GM23338 (cell line): ENCODE measurements around the gene TPMT. TPM values are rescaled to one million over a fixed set of nuclear protein-coding genes. Genes with fewer than 3 reads are reported as not detected.

Source experiments
- ATAC-seq: fragments of 200-7000 bp; cut with Tn5 transposase; 3 replicates; pipeline ENCODE4 v1.9.1; 2020
- DNase-seq: peaks from one replicate; pipeline ENCODE4 v3.0.0-alpha.2; 2015; ENCODE audit warnings: low spot score
- H2AFZ ChIP-seq: fragments of 200-600 bp; sonication (generic); 2 replicates; pipeline ENCODE4 v1.8.0; 2016; ENCODE audit warnings: antibody characterized with exemption, mild to moderate bottlenecking, moderate library complexity
- H3F3A ChIP-seq: fragments of 200-600 bp; sonication (generic); replicated peaks from 2 replicates; pipeline ENCODE4 v1.8.0; 2017; ENCODE audit warnings: antibody characterized with exemption, mixed run types, low read depth
- H3K27ac ChIP-seq: fragments of 200-600 bp; sonication (generic); 2 replicates; pipeline ENCODE4 v1.6.1; 2016; ENCODE audit warnings: low read depth
- H3K27me3 ChIP-seq: fragments of 200-600 bp; sonication (generic); 2 replicates; pipeline ENCODE4 v1.8.0; 2016; ENCODE audit warnings: mild to moderate bottlenecking, mixed run types, moderate library complexity; ENCODE audit not compliant: insufficient read depth
- H3K36me3 ChIP-seq: fragments of 200-600 bp; sonication (generic); 2 replicates; pipeline ENCODE4 v1.8.0; 2016; ENCODE audit warnings: mild to moderate bottlenecking; ENCODE audit not compliant: insufficient read depth
- H3K4me1 ChIP-seq: fragments of 200-600 bp; sonication (generic); 2 replicates; pipeline ENCODE4 v1.8.0; 2016; ENCODE audit warnings: mild to moderate bottlenecking, moderate library complexity; ENCODE audit not compliant: insufficient read depth
- H3K4me2 ChIP-seq: fragments of 200-600 bp; sonication (generic); 2 replicates; pipeline ENCODE4 v1.7.1; 2017; ENCODE audit warnings: mixed run types
- H3K4me3 ChIP-seq: fragments of 200-600 bp; sonication (generic); 2 replicates; pipeline ENCODE4 v1.6.1; 2016; ENCODE audit warnings: mixed run types
- H3K79me2 ChIP-seq: fragments of 200-600 bp; sonication (generic); replicated peaks from 2 replicates; pipeline ENCODE4 v1.8.0; 2017; ENCODE audit warnings: mild to moderate bottlenecking; ENCODE audit not compliant: insufficient read depth
- H3K9me2 ChIP-seq: fragments of 200-600 bp; sonication (generic); 2 replicates; pipeline ENCODE4 v1.8.0; 2017; ENCODE audit not compliant: insufficient read depth
- H4K20me1 ChIP-seq: fragments of 200-600 bp; sonication (generic); replicated peaks from 2 replicates; pipeline ENCODE4 v1.8.0; 2017; ENCODE audit warnings: mild to moderate bottlenecking; ENCODE audit not compliant: insufficient read depth
- H3K27ac Mint-ChIP-seq: 2 replicates; pipeline ENCODE4 v1.8.0; 2020; ENCODE audit warnings: inconsistent platforms, mild to moderate bottlenecking, moderate library complexity, mixed read lengths
- H3K27me3 Mint-ChIP-seq: 3 replicates; pipeline ENCODE4 v1.8.0; 2022; ENCODE audit warnings: low read depth, mild to moderate bottlenecking, moderate library complexity, mixed read lengths, inconsistent platforms; ENCODE audit not compliant: insufficient read depth, poor library complexity
- H3K36me3 Mint-ChIP-seq: 3 replicates; pipeline ENCODE4 v1.8.0; 2021; ENCODE audit warnings: low read depth, mild to moderate bottlenecking, inconsistent platforms, moderate library complexity, mixed read lengths
- H3K4me1 Mint-ChIP-seq: 3 replicates; pipeline ENCODE4 v1.8.0; 2020; ENCODE audit warnings: mild to moderate bottlenecking, inconsistent platforms, mixed read lengths
- H3K4me3 Mint-ChIP-seq: 3 replicates; pipeline ENCODE4 v1.8.0; 2021; ENCODE audit warnings: moderate library complexity, mild to moderate bottlenecking, inconsistent platforms, mixed read lengths
- H3K9me3 Mint-ChIP-seq: 3 replicates; pipeline ENCODE4 v1.8.0; 2020; ENCODE audit warnings: moderate library complexity, mild to moderate bottlenecking, inconsistent platforms, mixed read lengths
- CTCF ChIP-seq, 2 experiments: fragments of 200-600 bp in 1 of 2; sonication (generic) in 1 of 2; conservative IDR thresholded peaks; 2 replicates each; pipeline versions ENCODE4 v1.5.1 to v1.6.1; 2016 to 2017; ENCODE audit warnings: antibody characterized with exemption in 2 of 2, low read depth in 2 of 2, mild to moderate bottlenecking in 2 of 2, moderate library complexity in 1 of 2
- EZH2 ChIP-seq: fragments of 200-600 bp; sonication (generic); IDR thresholded peaks from one replicate; pipeline ENCODE4 v1.8.0; 2017; ENCODE audit warnings: antibody characterized with exemption, mild to moderate bottlenecking, low read depth; ENCODE audit not compliant: unreplicated experiment
- EZH2phosphoT487 ChIP-seq: fragments of 200-600 bp; sonication (generic); IDR thresholded peaks from one replicate; pipeline ENCODE4 v1.8.1; 2018; ENCODE audit warnings: antibody characterized with exemption; ENCODE audit not compliant: unreplicated experiment
- NANOG ChIP-seq: IDR thresholded peaks from 2 replicates; pipeline ENCODE4 v1.6.1; 2016; ENCODE audit warnings: antibody characterized with exemption, borderline replicate concordance
- STAT1 ChIP-seq: IDR thresholded peaks from one replicate; pipeline ENCODE4 v1.6.1; 2016; ENCODE audit warnings: antibody characterized with exemption; ENCODE audit not compliant: unreplicated experiment
- ZNF114 ChIP-seq: fragments of 250-450 bp; sonication (Bioruptor Pico); IDR thresholded peaks from 2 replicates; pipeline ENCODE4 v1.5.0; 2020; ENCODE audit warnings: mild to moderate bottlenecking, moderate library complexity
- ZNF331 ChIP-seq: fragments of 250-450 bp; sonication (Bioruptor Pico); IDR thresholded peaks from 2 replicates; pipeline ENCODE4 v1.5.0; 2020; ENCODE audit warnings: low read depth, mild to moderate bottlenecking, moderate library complexity
- ZNF462 ChIP-seq: fragments of 250-450 bp; sonication (Bioruptor Pico); IDR thresholded peaks from 2 replicates; pipeline ENCODE4 v1.5.0; 2020; ENCODE audit warnings: mild to moderate bottlenecking, moderate library complexity
- polyA plus RNA-seq: library from polyadenylated mRNA; unstranded; fragments of >200 nt; fragmentation: Nextera tagmentation; extraction: Ambion mirVana; gene quantifications from 2 replicates; pipeline ENCODE4 v1.2.1, GENCODE V29; 2016
- total RNA-seq: library from RNA; depleted of rRNA; stranded (reverse); fragments of >200 nt; shearing (Covaris generic); gene quantifications from 2 replicates; pipeline ENCODE4 v1.2.3, GENCODE V29; 2014

The TPMT gene
- total and polyA plus RNA-seq, 2 experiments from 2014 or later, result 19.5 to 21.6 TPM

- ATAC-seq (no peak), DNase-seq (no peak)
- no peak overlapping the region for H2AFZ ChIP-seq
- no peak overlapping the region for H3K27ac ChIP-seq
- H3K9me3 Mint-ChIP-seq, result peaks cover 5% of the 10 kb centered on the region; the same call in 1 of the 3 replicates
- H3K9me2 ChIP-seq, result no peaks in the 10 kb centered on the region; the same call in 1 of the 2 replicates
- no peaks in the 10 kb centered on the region; the same call in 2 of the 3 replicates for H3K36me3 Mint-ChIP-seq
- H3K79me2 ChIP-seq, result no peaks in the 10 kb centered on the region
- no peak overlapping the region for H3K27ac Mint-ChIP-seq
- peaks cover 22% of the 10 kb centered on the region for H3K27me3 ChIP-seq
- H3K4me2 ChIP-seq, result no peak overlapping the region
- peaks cover 19% of the 10 kb centered on the region for H3K27me3 Mint-ChIP-seq
- H3K4me3 ChIP-seq, result no peak overlapping the region
- TF ChIP-seq ZNF462 (CRISPR knock-in tag), result no peak
- TF ChIP-seq EZH2phosphoT487, result no peak
- no peak for TF ChIP-seq NANOG
- no peak for TF ChIP-seq EZH2
- TF ChIP-seq ZNF331, result no peak
- TF ChIP-seq CTCF (conservative IDR thresholded peaks at IDR 0.05; ENCODE audit: low read depth in 2 of 2), result no peak
- TF ChIP-seq ZNF114 (CRISPR knock-in tag), result no peak
- TF ChIP-seq STAT1, result no peak
- 0 out of 2 replicates have a peak, but pooled peaks cover 3% of the 10 kb centered on the region for H3F3A ChIP-seq
- peaks cover 4% of the 10 kb centered on the region; the same call in 2 of the 3 replicates for H3K4me1 Mint-ChIP-seq
- H3K4me1 ChIP-seq, result no peaks in the 10 kb centered on the region
- no peaks in the 10 kb centered on the region for H3K36me3 ChIP-seq
- no peak overlapping the region for H3K4me3 Mint-ChIP-seq
- no peaks in the 10 kb centered on the region for H4K20me1 ChIP-seq
Measured at GRCh38 chr6:18119236-18119635, 35.6 kb downstream of the TPMT start.
